Right renal pelvis (tissue), 4 donors: ENCODE measurements around the gene AAMDC. TPM values are rescaled to one million over a fixed set of nuclear protein-coding genes. Genes with fewer than 3 reads are reported as not detected.

Source experiments
- DNase-seq, 4 donors: peaks; one replicate each; pipeline ENCODE4 v3.0.0-alpha.2; 2013; ENCODE audit warnings: low read depth in 4 of 4, low spot score in 3 of 4, missing footprints in 1 of 4
- polyA plus RNA-seq, 4 donors: library from polyadenylated mRNA; unstranded; fragments of 120-200 nt; gene quantifications; one replicate each; pipeline ENCODE4 v1.2.1, GENCODE V29; 2013; ENCODE audit not compliant: insufficient read length in 4 of 4

Gene AAMDC
- 10 to 100 TPM; 41.9 to 54.4 (median 52.2) TPM for polyA plus RNA-seq

DNA sequence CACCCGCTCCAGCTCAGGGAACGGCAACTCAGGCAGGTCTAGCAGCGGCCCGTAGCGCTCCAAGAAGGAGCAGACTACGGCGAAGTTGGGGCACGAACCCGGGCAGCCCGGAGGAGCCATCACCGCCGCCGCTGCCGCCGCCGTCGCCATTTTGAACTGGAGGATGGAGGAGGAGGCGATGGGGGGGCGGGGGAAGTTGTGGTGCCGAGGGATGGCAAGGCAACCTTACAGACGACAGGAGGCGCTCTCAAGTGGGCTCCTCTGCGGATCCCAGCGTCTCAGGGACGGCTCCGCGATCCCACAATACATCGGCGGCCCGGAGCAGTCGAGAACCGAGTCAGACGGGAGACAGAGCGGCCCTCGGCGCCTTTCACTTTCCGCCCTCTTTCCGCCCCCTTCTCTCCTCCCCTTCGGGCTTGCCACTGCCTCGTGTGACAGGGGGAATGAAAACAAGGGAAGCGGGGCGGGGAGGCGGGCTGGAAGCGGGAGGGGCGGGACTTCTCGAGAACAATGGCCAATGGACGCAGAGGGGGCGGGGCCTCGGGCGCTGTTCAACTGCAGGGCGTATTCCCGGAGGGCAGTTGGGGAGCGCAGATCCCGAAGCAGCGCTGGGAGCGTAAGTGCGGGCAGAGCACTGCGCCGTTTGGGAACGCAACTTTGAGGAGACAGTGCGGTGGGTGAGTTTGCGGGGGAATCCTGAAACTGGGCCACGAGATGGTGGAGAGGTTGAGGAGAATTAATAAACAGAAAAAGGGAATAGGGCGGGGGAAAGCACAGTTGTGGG lies at the start of gene AAMDC, which contains the start of gene RSF1:
Gene AAMDC, plus strand, starts transcription at position 580 of the 784 bp plus-strand sequence. CDS start 21,353 bp downstream, outside the sequence.
Gene RSF1, minus strand, starts transcription at position 158 of the 784 bp plus-strand sequence. Its CDS starts 8 bp downstream, at position 150.
- peak; percentile 95 to 98 (median 98) for DNase-seq

DNA sequence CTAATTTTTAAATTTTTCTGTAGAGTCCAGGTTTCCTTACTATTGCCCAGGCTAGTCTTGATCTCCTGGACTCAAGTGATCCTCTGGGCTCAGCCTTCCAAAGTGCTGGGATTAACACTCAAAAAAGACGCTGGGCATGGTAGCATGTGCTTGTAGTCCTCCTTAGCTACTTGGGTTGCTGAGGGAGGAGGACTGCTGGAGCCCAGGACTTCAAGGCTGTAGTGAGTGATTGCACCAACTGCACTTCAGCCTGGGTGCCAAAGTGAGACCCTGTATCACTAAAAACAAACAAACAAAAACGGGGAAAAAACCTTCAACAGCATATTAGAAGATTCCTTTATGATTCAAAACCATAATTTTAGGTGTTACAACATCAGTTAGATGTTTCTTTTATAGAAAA lies 45.0 kb upstream of the AAMDC start:
- DNase-seq: no peak

DNA sequence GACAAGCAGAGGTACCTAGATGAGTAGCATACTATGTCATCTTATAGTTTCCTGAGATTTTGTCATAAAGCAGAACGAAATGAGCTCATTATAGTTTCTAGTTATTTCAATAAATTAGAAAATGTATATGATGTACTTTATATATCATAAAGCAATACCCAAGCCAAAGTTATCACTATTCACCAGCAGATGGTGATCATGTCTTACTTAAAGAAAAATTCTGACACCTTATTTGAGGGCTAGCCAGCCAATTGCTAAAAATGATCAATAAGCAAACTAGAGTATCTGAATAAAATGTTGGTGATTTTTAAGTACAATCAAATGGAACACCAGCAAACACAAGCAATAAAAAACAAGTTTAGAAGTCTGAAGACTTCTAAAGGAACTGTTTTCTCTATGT lies 44.5 kb upstream of the AAMDC start:
- no peak for DNase-seq

DNA sequence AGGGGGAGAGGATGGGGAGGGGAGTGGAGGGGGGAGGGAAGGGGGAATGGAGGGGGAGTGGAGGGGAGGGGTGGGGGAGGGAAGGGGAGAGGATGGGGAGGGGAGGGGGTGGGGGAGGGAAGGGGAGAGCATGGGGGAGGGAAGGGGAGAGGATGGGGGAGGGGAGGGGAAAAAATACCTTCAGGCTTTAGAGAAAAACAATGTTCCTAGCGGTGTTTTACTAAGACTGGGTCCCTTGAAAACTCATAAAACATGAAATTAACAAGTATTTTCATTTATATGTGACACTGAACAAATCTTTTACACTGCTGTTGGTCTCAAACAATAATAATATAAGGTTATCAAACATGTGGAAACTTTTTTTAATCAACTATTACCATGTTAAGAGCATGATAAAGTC lies 42.8 kb upstream of the AAMDC start:
- DNase-seq: no peak

DNA sequence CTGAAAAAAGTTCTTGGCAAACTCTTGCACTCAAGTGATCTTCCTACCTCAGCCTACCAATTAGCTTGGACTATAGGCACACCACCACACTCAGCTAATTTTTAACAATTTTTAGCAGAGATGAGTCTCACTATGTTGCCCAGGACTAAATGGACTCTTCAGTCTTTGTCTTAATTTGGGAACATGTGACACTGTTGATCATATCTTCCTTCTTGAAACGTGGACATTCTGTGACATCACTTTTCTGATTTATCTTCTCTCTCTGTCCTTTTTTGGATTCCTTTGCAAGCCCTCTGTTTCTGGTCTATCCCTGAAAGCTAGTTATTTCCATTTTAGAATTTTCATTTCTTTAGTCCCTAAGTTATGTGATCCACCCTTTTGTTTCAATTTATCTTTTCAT lies 42.4 kb upstream of the AAMDC start:
- no peak for DNase-seq

DNA sequence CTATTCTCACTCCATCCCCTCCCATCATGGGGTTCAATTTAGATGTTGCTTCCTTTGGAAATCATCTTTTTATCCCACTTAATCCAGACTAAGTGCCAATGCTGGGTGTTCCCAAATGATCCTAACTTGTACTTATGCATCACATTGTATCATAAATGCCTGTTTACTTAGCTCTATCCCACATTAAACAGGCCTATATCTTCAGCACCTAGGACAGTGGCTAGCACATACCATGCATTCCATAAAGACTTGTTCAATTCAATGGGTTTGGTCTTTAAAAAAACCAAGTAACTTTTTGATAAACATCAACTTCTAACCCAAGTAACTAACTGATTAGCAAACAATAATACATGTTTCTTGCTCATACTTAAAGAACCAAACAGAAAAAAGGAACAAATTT lies 41.0 kb upstream of the AAMDC start:
- DNase-seq: peak in 3 of 4 donors; percentile 7 to 12 (median 7)

DNA sequence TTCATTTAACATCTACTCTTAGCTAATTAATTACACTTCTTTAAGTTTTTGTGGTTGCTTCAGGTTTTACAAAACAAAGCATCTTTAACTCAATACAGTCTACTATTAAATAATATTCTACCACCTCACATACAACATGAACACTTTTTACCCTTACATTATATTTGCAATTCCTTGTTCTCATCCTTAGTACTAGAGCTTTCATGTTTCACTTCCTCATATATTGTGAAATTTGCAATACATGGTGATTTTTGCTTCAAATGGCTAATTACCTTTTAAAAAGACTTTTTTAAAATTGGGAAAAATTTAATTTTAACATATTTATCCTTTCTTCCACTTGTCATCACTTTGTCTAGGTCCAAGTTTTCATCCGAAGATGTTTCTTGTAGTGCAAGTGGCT lies 37.9 kb upstream of the AAMDC start:
- DNase-seq: no peak

DNA sequence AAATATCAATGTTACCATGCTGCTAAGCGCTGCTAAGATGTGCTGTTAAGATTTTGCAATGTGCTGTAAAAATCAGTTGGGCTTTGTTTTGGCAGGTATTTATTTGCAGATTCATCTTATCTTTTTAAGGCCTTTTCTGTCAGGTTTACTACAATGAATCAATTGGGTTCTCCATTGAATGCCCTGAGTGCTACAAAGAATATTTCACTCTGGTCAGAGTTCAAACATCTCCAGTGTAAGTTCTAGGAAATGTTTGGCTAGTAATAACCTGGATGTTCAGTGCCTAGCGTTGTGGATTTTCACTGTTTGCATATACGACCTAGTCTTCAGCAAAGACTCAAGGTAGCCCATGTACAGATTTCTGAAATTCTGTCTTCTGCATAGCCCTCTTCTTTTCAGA lies 36.4 kb upstream of the AAMDC start:
- no peak for DNase-seq

DNA sequence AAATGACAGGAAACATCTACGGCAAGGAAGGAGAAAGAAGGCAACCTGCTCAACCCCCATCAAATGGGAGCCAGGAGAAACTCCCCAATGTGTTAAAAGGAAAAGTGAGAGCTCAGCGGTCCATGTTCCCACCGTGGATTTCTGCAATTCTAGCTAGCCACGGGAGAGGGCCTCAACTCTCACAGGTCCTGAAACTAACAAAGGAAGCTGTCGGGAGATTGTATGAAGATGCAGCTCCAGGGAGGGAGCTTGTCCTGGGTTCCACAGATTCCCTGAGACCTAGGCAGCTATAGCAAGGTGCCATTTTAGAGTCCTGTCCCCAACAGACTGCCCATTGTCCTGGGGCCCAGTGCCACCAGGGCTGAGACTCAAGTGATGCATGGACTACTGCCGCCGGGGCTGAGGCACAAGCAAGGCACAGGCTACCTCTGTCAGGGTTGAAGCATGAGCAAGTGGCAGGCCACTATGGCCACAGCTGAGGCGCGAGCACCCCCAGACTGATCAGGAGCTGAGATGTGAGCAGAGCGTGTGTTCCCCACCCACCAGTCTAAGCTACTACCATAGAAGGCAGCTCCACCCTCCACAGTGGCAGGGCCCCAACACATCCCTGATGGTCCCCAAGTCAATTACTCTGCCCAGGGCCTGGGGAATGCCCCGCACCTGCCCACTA lies 31.7 kb upstream of the AAMDC start:
- no peak for DNase-seq

DNA sequence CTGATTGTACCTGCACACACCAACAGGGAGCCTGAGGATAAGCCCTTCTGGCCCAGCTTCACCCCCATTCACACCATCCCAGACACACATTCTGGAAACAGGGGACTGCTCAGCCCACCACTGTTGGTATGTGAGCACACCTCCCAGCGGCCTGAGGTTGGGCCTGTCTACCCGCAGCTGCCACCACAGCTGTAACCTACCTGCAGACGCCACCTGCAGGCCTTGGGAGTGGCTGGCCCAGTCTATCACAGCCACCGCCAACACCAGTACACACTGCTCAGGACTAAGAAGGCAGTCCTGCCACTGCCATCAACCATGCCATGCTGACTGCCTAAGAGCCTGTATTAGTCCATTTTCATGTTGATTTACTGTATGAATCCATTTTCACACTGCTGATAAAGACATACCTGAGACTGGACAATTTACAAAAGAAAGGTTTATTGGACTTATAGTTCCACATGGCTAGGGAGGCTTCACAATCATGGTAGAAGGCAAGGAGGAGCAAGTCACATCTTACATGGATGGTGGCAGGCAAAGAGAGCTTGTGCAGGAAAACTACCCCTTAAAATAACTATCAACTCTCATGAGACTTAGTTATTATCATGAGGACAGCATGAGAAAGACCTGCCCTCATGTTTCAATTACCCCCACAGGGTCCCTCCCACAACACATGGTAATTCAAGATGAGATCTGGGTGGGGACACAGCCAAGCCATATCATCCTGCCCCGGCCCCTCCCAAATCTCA lies 31.0 kb upstream of the AAMDC start:
- no peak for DNase-seq

DNA sequence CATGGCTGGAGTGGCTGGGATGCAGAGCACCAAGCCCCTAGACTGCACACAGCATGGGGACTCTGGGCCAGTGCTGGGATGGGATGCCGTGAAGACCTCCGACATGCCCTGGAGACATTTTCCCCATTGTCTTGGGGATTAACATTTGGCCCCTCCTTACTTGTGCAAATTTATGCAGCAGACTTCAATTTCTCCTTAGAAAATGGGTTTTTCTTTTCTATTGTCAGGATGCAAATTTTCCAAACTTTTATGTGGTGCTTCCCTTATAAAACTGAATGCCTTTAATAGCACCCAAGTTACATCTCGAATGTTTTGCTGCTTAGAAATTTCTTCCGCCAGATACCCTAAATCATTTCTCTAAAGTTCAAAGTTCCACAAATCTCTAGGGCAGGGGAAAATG lies 29.6 kb upstream of the AAMDC start:
- DNase-seq: no peak

DNA sequence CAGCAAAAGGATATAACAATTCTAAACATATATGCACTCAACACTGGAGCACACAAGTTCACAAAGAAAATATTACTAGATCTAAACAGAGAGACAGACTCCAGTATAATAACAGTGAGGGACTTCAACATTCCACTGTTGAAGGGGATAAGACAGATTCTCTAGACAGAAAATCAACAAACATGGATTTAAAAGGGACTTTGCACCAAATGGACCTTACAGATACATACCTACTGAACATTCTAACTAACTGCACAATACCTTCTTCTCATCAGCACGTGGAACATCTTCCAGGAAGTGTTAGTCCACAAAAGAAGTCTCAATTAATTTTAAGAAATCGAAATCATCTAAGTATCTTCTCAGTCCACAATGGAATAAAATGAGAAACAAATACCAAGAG lies 27.0 kb upstream of the AAMDC start:
- no peak for DNase-seq

DNA sequence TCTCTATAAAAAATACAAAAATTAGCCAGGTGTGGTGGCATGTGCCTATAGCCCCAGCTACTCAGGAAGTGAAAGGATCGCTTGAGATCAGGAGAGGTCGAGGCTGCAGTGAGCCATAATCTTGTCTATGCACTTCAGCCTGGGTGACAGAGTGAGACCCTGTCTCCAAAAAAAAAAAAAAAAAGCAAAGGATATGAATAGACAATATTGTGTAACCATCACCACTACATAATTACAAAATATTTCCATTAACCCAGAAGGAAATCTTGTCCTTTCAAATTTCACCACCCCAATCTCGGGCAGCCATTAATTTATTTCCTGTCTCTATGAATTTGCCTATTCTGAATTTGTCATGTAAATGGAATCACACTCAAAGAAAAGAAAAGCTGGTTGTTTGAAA lies 21.6 kb upstream of the AAMDC start:
- no peak for DNase-seq

DNA sequence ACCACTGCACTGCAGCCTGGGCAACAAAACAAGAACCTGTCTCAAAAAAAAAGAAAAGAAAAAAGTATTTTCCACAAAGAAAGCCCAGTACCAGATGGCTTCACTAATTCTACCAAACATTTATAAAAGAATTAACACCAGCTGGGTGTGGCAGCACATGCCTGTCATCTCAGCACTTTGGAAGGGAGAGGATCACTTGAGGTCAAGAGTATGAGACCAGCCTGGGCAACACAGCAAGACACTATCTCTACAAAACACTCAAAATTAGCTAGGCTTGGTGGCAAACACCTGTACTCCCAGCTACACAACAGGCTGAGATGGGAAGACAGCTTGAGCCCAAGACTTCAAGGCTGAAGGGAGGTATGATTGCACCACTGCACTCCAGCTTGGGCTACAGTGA lies 20.5 kb upstream of the AAMDC start:
- DNase-seq: no peak

DNA sequence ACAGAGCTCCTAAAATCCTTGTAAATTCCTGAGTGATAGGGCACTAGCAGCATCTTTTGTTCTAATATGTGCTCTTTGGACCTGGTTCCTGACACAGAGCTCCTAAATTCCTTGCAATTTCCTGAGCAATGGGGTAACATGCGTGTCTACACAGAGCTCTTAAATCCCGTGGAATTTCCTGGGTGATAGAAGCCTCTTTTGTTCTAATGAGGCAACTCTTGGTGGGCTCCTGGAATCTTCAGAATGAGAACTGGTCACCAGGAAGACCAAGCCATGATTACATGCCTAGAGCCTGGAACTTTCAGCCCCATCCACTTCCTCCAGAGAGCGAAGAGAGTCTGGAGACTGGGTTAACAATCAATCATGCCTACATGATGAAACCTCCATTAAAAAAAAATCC lies 19.5 kb upstream of the AAMDC start:
- DNase-seq: no peak

DNA sequence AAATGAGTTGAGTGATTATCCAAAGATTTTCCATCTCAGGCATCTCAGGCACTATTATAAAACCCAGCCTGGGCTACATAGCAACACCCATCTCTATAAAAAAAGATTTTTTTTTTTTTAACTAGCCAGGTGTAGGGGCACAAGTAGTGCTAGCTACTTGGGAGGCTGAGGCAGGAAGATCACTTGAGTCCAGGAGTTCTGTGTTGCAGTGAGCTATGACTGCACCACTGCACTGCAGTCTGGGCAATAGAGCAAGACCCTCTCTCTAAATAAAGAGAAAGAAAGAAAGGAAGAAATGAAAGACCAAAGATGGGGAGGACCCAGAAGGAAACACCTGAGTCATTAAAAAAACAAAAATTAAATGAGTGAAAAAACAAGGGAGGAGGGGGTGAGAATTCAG lies 14.5 kb upstream of the AAMDC start:
- DNase-seq: no peak

DNA sequence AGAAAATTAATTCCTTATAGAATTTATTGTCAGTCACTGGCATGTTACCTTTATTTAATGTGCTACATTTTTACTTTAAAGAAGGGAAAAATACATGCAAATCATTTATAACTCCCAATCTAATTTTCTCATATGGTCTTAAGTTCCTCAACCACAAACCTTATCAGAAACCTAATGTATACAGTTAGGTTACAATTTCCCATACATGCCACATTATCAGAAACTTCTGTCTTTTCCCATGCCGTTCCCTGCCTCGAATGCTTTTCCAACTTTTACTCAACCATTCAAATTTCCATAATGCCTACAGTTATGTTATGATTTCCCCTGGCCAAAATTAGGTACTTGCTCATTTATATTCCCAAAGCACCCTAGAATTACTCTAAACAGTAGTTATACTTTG lies 14.0 kb upstream of the AAMDC start:
- DNase-seq: no peak

DNA sequence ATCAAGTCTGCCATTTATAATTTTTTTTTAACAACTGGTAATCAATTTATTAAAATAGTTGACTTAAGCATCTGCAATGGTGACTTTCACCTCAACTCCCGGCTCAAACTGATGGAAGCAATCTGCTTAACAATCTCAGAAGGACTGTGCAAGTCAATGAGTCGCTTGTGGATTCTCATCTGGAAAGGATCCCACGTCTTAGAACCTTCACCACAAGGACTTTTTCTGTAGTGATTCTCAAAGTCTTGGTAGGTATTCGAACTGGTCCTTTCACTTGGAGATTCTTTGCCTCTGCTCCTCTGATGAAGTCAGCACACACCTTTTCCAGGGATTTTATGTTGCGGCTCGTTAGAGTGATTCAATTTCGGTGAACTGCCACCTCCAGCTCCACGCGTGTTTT lies 7.7 kb upstream of the AAMDC start:
- no peak for DNase-seq

DNA sequence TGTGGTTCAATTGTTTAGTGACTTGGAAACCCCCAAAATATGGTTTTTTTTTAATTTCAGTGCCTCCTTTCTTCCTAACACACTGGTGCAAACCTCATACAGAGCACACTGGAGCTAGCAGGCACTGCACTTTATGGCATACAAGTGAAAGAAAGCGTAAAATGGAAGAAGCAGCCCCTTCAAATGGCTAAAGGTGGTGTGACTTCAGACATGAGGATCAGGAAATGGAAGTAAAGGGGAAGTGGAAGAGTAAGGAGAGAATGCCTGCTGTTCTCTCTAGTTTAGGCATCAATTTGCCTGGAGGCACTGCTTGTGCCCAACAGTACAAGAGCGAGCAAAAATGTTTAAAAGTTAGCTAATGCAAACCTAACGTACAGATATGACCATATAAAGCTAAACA lies 6.1 kb upstream of the AAMDC start:
- DNase-seq: no peak

DNA sequence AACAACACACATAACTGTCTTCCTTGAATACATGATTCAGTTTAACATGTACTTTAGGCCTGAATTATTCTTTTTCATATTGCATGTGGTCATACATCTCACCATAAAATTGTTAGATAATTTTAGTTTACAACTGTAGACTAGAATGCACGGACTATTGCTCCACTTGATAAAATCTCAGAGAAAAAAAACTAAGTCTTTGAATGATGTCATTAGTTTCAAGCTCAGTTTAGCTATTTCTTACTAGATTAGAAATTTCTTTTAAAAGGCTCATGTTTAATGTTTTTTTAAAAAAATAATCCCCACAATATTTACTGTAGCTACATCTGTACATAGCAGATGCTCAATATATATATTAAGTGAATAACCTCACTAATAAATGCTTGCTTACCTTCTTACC lies 5.5 kb upstream of the AAMDC start:
- no peak for DNase-seq

DNA sequence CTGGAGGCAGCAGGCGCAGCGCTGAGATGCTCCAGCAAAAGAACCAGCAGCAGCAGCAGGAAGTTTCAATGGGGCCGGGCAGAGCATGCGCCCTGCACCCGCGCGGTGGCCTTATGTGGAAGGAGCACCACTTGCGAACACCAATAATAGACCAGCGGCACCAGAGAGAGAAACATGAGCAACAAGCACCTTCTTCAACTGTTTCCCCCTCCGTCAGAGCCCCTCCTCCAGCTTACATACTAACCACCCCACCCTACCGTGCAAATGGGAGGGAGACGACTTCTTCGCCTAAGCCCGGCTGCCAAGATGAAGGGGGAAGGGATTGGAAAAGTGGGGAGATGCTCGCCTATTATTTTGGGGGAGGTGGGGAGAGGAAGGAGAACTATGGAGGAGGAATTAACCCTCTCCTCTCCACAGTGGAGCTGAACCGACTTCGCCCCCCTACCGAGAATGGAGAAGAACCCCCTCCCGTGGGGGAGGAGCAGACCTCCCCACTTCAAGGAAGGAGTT lies 1.5 kb upstream of the AAMDC start:
- peak; percentile 56 to 77 (median 64) for DNase-seq
